K562 (cell line): ENCODE results near the gene KCNH2. TPM values are rescaled to one million over a fixed set of nuclear protein-coding genes. Genes with fewer than 3 reads are reported as not detected.
A peak's percentile ranks its signal among the peaks of the same experiment; 100 is the strongest.

Source experiments
- ARID1B ChIP-seq: fragments of 450-650 bp; IDR thresholded peaks from 2 replicates; pipeline ENCODE4 v1.6.1; 2016; ENCODE audit warnings: antibody characterized with exemption, mild to moderate bottlenecking, inconsistent platforms
- CBFA2T3 ChIP-seq: fragments of 450-650 bp; IDR thresholded peaks from 2 replicates; pipeline ENCODE4 v1.6.1; 2017
- CREBBP ChIP-seq: IDR thresholded peaks from one replicate; pipeline ENCODE4 v1.6.1; 2012; ENCODE audit warnings: low read depth, mild to moderate bottlenecking, control low read depth, inconsistent platforms, low read length
- ETS2 ChIP-seq: IDR thresholded peaks from 2 replicates; pipeline ENCODE4 v1.6.1; 2016; ENCODE audit warnings: borderline replicate concordance, missing genetic modification characterization, mild to moderate bottlenecking, moderate library complexity, missing compliant biosample characterization; ENCODE audit not compliant: poor library complexity, severe bottlenecking
- HDAC3 ChIP-seq: fragments of 450-650 bp; IDR thresholded peaks from 2 replicates; pipeline ENCODE4 v1.6.1; 2018; ENCODE audit warnings: borderline replicate concordance, mild to moderate bottlenecking, moderate library complexity; ENCODE audit not compliant: partially characterized antibody
- ILK ChIP-seq: fragments of 450-650 bp; IDR thresholded peaks from 2 replicates; pipeline ENCODE4 v1.6.1; 2016; ENCODE audit warnings: missing genetic modification characterization, low read depth, mild to moderate bottlenecking, missing compliant biosample characterization, moderate library complexity, borderline replicate concordance
- MAZ ChIP-seq, 2 experiments: fragments of 450-650 bp in 1 of 2; sonication (generic) in 1 of 2; formaldehyde crosslinking; IDR thresholded peaks in 1 of 2; conservative IDR thresholded peaks in 1 of 2; 2 replicates each; pipeline versions ENCODE4 v1.4.0 to v1.5.0; 2020; ENCODE audit warnings: mild to moderate bottlenecking in 1 of 2, missing genetic modification reagents in 1 of 2
- SMARCA4 ChIP-seq: fragments of 450-650 bp; IDR thresholded peaks from 2 replicates; pipeline ENCODE4 v1.6.1; 2016
- YY1 ChIP-seq, 3 experiments: IDR thresholded peaks; 2 replicates each; pipeline ENCODE4 v1.6.1; 2011; ENCODE audit warnings: low read length in 2 of 3, mild to moderate bottlenecking in 2 of 3, moderate library complexity in 2 of 3, borderline replicate concordance in 1 of 3, control low read depth in 1 of 3, low read depth in 1 of 3; ENCODE audit not compliant: insufficient read depth in 3 of 3, insufficient replicate concordance in 2 of 3, control insufficient read depth in 1 of 3, insufficient read length in 1 of 3; ENCODE audit errors: extremely low read depth in 1 of 3
- ZBED1 ChIP-seq: IDR thresholded peaks from 2 replicates; pipeline ENCODE4 v1.6.1; 2014
- ZNF740 ChIP-seq, 3 experiments: fragments of 200-800 bp in 1 of 3; sonication (Bioruptor generic) in 1 of 3; sonication (generic) in 1 of 3; formaldehyde crosslinking in 1 of 3; IDR thresholded peaks; 2 replicates each; pipeline versions ENCODE4 v1.6.1 to v1.8.0; 2016 to 2022; ENCODE audit warnings: mild to moderate bottlenecking in 2 of 3, missing compliant biosample characterization in 2 of 3, missing genetic modification characterization in 2 of 3, missing genetic modification reagents in 1 of 3
- polyA plus RNA-seq, 8 experiments: library from polyadenylated mRNA; depleted of rRNA in 4 of 8; stranded (reverse) in 5 of 8; unstranded in 3 of 8; fragments of >200 nt; fragmentation: Nextera tagmentation in 2 of 8; fragmentation: Illumina TruSeq in 1 of 8; extraction: Ambion mirVana in 2 of 8; extraction: Trizol in 1 of 8; gene quantifications; 2 replicates each; pipeline versions ENCODE4 v1.2.1 to v1.2.3, GENCODE V29; 2011 to 2014; ENCODE audit warnings: inconsistent platforms in 1 of 8, missing spikeins in 1 of 8
- total RNA-seq, 7 experiments: library from RNA; depleted of rRNA in 6 of 7; stranded (reverse); fragments of >200 nt in 6 of 7; fragmentation: Illumina TruSeq in 2 of 7; extraction: Trizol in 2 of 7; gene quantifications; 2 replicates each; pipeline versions ENCODE4 v1.2.1 to v1.2.3, GENCODE V29; 2011 to 2021; ENCODE audit warnings: low replicate concordance in 1 of 7

Gene KCNH2
- total and polyA plus RNA-seq, 9 of the 15 experiments (the other 6 are each of a cell fraction or from before 2014, with no cell fraction given): 18.1 to 368 (median 218) TPM

- TF ChIP-seq ZNF740 (CRISPR knock-in tag; IDR thresholded peaks at IDR 0.05): no peak
- no peak for TF ChIP-seq ZNF740 (tag; IDR thresholded peaks at IDR 0.05)
- 0 out of 2 replicates have a peak, but pooled peaks have one; percentile 14 for TF ChIP-seq SMARCA4
- TF ChIP-seq MAZ (CRISPR knock-in tag; conservative IDR thresholded peaks at IDR 0.05 in 1 of 2, IDR thresholded peaks at IDR 0.05 in 1 of 2): 0 out of 4 replicates have a peak, but pooled peaks of 1 of the 2 experiments have one; percentile 25
- TF ChIP-seq CREBBP: no peak
- TF ChIP-seq ETS2 (tag): no peak
- peak; percentile 58 for TF ChIP-seq ARID1B
- TF ChIP-seq YY1 (IDR thresholded peaks at IDR 0.05; ENCODE audit: borderline replicate concordance in 1 of 3, control insufficient read depth in 1 of 3, extremely low read depth in 1 of 3, insufficient read depth in 3 of 3, insufficient read length in 1 of 3, insufficient replicate concordance in 2 of 3, low read depth in 1 of 3, low read length in 2 of 3): peak in 1 of 3 experiments; percentile 9
- peak; percentile 44 for TF ChIP-seq HDAC3
- peak; percentile 67 for TF ChIP-seq CBFA2T3
- no peak for TF ChIP-seq ILK (tag)
- no peak for TF ChIP-seq ZBED1
Measured at GRCh38 chr7:150931199-150931869, 46.8 kb downstream of the KCNH2 start (continued).
